DMS53 treated with DMSO at 0.1 percent for 48 hours (cell line): ENCODE measurements around the gene KCNQ1OT1.

Source experiments
- DNase-seq: peaks from one replicate; lab custom pipeline; 2025; ENCODE audit not compliant: unreplicated experiment; lab: John Stamatoyannopoulos, UW

Gene KCNQ1OT1

GRCh38 chr11:2559527-2560311 lies 140.1 kb downstream of the KCNQ1OT1 start:
- DNase-seq = no peak

- no peak for DNase-seq
Measured at GRCh38 chr11:2558861-2559526, 140.8 kb downstream of the KCNQ1OT1 start.

- no peak for DNase-seq
Measured at GRCh38 chr11:2558397-2558796, 141.4 kb downstream of the KCNQ1OT1 start.
